ENCODE results near the gene ALG12.
"Not testable (repeated sequence)": the region's sequence is repeated elsewhere in the genome, so short reads cannot be mapped to it uniquely, and the experiment has no call there.

ALG12 gene

DNA sequence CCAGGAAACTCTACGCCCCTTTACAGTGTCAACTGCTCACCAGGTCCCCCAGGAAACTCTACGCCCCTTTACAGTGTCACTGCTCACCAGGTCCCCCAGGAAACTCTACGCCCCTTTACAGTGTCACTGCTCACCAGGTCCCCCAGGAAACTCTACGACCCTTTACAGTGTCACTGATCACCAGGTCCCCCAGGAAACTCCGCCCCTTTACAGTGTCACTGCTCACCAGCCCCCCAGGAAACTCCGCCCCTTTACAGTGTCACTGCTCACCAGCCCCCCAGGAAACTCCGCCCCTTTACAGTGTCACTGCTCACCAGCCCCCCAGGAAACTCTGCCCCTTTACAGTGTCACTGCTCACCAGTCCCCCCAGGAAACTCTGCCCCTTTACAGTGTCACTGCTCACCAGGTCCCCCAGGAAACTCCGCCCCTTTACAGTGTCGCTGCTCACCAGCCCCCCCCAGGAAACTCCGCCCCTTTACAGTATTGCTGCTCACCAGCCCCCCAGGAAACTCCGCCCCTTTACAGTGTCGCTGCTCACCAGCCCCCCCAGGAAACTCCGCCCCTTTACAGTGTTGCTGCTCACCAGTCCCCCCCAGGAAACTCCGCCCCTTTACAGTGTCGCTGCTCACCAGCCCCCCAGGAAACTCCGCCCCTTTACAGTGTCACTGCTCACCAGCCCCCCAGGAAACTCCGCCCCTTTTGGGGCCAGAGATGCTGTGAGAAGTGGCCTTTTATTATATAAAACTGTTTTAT lies 27.0 kb upstream of the ALG12 start:
- not testable (repeated sequence) for DNase-seq

DNA sequence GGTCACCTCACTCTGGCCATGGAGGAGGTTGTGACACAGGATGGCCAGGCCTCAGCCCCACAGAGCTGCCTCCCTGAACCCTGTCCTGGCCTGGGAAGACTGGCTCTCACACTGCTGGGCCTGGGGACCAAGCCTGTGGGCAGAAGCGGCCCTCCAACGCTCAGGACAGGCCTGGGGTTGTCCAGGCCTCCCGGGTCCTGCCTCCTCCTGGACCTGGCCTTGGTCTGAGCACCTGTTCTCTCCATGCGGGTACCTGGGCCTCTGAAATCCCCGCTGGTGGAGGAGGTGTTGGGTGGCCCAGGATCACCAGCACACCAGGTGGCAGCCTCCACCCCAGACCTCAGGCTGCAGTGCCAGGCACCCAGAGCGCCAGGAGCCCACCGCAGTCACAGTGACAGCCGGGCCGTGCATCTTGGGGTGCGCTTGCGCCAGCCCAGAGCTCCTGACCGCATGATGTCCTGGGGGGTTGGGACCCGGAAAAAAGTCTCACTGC lies 26.2 kb upstream of the ALG12 start:
- no peak for DNase-seq

DNA sequence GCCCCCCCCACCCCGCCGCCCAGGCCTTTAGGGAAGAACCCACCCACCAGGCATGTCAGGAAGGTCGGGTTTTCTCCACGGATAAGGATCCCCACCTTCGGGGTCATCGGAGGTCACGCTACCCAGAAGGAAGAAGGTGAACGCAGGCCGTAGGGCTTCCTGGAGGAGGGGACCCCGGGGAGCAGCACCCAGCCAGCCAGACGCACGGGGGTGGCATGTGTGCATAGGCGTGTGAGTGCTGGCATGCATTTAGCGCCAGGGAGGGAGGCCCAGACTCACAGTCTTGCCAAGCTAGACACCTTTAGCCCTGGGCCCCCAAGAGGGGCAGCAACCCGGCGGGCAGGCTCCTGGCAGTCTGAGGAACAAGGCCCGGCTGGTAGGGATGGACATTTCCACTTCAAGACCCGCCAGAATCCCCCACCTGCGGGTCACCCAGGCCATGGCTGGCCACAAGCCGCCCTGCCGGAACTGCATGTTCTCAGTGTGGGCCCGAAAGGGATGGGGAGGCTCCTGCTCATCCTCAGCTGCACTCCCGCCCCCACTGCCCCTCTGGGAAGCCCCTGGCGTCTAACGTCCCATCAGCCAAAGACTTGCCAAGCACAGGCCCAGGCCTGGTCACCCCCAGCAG lies 25.6 kb upstream of the ALG12 start:
- no peak for DNase-seq

DNA sequence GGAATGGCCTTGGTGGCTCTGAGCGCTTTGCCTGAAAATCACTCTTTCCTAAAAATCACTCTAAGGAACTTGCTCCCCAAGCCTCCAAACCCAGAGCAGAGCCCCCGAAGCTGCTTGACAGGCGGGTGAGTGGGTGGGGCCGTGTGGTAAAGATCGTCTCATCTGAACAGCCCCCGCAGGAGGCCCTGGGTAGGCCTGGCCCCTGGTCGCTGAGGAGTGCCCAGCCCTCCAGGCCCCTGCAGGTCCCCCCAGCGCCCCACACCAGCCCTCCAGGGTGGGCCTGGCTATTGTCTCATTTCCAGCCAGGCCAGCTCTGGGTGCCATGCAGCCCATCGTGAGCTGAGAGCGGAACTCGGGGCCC lies 25.1 kb upstream of the ALG12 start:
- no peak for DNase-seq

DNA sequence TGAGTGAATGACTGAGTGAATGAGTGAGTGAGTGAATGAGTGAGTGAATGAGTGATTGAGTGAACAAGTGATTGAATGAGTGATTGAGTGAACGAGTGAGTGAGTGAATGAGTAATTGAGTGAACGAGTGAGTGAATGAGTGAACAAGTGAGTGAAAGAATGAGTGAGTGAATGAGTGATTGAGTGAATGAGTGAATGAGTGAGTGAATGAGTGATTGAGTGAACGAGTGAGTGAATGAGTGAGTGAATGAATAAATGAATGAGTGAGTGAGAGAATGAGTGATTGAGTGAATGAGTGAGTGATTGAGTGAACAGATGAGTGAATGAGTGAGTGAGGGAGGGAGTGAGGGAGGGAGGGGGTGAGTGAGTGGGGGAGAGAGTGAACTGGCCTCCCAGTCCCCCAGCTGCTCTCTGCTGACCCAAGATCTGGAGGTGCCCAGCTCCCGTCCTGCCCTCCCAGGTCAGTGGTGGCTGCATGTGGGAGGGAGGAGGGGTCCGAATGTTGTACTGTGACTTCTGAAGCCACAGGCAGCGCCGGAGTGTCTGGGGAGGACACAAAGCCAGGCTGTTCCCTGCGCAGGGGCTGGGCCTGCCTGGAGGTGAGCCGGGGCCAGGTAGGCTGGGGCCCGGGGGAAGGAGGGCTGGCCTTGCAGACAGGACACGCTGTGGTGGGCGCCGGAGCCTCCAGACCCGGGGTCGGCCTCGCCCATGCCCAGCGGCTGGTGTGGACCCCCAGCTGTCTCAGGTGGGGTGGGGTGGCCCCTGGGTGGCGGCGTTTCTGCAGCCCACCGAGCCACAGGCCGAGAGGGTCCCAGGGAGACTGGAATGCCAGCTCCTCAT lies 24.5 kb upstream of the ALG12 start:
- no peak for DNase-seq

DNA sequence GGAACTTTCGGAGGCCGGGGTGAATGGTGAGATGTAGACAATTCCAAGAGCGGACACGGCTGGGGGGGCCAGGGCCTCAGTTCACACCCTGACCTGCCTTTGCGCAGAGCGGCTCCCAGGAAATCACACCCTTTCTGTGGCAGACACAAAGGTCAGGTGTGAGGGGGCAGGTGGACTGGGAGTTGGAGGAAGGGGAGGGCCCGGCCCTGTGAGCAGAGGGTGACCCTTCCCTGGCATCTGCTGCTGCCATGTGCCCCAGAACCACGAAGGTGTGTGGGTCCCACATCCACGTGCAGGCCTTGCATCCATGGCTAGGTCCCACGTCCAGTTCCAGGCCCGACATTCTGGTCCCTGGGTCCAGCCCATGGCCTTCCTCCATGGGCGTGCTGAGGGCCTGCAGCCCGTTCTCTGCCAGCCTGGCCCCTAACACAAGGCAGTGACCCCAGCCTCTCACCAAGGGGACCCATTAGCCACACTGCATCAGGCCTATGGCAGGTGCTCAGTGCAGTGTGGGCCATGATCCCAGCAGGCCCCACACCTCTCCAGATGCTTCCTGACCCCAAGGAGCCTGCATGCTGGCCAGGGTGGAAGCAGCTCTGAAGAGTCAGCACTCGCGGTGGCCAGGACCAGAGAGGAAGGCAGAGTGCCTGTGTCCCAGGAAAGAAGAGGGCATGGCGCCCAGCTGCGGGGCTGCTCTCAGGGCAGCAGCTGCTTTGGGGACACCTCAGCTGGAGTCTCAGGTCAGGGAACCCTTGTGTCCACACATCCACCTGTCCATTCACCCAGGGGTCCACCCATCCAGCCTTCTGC lies 23.5 kb upstream of the ALG12 start:
- no peak for DNase-seq

DNA sequence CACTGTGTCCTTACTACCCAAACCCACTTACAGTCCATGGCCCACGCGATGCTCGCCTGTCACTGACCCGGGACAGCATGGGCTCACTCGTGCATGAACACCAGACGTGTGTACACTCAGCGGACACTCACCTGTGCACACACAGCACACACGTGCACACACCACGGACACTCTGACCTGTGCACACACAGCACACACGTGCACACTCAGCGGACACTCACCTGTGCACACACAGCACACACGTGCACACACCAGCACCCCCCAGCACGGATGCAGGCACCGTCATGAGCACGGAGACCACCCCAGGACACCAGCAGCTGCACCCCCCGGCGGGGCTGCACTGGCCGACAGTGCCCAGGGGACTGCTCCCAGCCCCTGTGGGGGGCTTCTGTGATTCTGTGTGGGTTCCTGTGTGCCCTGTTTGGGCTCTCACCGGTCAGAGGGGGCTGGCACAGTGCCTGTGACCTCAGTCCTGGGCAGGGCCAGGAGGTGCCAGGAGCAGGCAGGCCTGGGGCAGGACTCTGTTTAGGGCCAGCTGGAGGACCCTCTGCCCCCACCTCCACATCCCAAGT lies 20.4 kb upstream of the ALG12 start:
- DNase-seq, result no peak

DNA sequence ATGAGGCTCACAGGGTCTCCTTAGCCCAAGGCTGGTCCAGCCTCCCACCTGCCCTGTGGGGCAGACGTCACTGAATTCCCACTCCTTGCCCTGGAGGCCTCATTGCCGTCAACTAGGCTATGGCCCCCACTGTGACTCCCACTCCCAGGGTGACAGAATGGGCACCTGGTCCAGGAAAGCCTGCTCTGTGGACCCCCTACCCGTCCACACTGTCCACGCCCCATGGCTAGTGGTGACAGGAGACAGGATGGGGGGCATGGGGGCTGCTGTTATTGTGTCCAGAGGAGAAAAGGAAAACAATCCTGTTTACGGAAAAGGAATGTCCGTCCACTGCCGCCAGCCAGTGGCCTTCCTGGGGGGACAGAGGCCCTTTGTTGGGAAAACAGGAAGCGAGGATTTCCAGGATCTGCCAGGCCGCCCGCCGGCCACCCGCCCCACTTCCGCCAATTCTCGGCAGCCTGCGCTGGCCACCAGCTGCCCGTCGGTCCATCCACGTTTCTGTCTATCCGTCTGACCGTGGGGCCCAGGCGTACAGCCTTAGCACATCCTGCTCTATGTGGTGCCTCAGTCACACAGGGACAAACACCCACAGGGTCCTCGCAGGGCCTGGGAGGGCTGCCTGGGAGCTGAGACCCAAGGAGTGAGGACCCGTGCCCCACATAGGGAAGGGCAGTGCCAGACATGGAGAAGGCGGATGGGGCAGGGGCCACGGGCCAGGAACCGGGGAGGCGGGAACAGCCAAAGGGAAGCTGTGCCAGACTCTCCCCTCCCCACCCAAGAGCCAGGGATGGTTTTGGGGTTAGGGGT lies 19.7 kb upstream of the ALG12 start:
- DNase-seq, result no peak

DNA sequence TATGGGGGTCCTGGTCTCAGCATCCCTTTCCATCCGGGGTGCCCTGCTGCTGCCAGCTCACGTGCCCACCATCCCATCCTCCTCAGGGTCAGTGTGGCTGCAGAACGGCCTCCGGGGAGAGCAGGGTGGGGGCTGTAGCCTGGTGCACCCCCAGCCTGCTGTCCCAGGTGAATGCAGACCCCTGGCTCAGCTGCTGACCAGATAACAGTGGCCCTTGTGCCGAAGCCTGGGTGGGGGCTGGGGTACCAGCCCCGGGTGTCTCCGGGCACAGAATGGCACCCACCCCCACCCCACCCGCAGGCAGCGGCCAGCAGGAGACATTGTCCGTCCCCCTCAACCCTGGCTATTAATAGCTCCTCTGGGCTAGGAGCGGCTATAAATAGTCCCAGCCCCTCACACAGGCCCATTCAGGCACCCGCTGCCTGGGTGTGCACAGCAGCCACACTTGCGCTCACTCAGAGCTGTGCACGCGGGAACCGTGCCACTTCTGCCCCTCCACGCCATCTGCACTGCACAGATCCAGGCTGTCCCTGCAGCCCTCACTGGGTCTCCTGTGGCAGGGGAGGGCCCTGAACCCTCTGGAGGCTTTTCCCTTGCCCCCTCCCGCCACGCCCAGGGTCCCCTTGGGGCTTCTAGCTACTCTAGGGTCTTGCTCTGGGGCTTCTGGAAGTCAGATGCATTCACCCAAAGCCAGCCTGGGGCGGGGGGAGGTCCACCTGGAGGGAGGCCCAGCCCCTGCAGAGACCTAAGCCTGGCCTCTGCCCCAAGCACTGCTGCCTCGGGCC lies 18.9 kb upstream of the ALG12 start:
- DNase-seq, result no peak

DNA sequence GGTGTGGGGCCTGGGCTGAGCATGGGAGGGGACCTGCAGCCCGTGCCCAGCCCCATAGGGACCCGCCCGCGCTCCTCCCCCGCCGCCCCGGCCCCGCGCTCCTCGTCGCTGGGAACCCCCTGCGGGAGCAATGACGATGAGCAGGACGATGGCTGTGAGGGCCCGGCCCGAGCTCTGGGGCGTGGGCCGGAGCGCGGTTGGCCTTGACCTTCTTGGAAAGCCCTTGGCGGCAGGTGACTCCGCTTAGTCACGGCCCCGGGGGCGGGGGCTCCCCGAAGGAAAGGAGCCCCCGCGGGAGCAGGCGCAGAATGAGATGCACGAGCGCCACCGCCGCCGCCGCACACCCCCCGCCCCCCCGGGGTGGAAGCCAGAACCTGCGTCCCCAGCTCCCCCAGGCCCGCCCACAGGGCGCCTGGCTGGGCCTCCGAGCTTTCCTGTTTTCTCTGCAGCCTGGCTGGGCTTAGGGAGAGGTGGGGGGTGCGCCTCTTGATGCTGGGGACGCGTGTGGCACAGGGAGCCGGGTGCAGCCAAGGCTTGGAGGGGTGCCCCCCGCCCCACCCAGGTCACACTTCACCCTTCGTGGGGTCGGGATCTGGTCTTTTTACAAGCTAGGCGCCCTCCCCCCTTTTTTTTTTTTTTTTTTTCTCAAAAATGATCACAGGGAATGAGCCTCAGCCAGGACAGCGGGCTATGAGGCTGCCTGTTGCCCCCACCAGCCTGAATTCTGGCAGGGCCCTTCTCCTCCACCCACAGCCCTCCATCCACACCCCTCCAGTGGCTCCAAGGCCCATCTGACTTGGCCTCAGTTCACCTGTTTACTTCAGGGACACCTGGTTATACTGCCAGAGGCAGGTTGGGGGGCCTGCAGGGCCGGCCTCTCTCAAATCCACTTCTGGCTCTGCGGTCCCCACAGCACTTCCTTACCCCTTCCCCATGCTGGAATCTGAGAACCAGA lies 18.1 kb upstream of the ALG12 start:
- DNase-seq, result peak; percentile 88

DNA sequence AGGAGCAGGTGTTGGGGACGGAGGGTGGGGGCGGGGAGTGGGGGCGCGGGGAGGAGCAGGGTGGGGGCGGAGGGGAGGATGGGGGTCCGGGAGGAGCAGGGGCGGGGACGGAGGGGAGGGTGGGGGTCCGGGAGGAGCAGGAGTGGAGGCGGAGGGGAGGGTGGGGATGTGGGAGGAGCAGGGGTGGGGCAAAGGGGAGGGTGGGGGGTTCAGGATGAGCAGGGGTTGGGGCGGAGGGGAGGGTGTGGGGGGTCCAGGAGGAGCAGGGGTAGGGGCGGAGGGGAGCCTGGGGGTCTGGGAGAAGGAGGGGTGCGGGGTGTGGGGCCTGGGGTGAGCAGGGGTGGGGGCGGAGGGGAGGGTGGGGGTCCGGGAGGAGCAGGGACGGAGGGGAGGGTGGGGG lies 17.3 kb upstream of the ALG12 start:
- no peak for DNase-seq

DNA sequence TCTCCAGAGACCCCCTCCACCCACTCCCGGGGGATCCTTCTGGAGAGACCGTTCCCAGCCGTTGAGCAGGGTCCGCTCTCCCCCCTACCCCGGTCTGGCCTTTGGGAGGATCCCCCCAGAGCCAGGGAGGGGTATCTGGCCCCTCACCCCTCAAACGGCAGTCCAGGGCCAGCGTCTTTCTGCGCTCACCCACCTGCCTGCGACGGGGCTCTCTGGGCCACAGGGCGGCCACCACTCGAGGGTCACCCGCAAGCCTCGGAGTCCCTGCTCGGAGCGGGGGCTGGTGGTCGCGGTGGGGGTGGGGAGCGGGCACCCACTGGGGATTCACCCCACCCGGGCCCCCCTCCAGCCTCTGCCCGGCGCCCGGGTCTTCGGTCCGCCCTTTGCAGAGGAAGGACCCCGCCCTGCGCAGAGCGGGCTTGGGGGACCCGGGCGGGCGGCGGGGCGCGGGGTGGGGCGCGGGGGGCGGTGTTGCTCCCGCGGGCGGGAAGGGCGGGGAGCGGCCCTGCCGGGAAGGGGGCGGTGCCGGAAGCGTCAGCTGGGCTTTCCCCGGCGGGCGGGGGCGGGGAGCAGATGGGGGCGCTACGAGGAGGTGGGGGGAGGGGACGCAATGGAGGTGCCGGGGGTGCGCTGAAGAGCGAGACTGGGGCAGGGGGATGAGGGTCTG lies 16.8 kb upstream of the ALG12 start:
- DNase-seq, result no peak

DNA sequence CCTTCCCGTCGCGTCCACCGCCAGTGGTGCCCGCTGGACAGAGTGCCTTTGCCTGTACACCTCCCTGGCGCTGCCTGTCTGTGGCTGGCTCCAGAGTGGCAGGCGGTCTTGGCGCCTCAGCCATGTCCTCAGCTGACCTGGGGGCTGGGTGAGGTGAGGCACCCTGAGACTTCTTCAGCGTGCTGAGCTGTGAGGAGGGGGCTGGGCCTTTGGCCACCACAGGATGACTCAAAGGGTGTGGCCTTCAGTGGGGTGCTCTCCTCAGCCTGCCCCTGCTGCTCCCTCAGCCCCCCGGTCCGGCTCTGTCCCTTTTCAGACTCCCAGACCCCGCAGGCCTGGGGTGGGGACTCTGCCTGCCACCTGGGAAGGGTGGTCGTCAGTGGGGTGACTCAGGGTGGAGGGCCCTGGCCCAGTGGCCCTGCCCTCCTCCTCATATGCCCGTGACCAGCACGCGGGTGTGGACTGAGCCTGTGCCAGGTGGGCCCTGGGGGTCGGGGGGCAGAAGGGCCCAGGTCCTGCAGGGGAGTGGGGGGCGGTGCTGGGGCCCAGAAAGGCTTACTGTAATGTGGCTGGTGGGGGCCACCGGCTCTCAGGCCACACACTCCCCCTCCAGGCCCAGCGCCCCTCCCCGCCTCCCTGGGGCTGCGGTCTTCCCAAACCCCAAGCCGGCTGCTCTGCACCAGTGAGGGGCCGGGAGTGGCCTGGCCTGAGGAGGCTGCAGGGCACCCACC lies 16.1 kb upstream of the ALG12 start:
- DNase-seq, result no peak

DNA sequence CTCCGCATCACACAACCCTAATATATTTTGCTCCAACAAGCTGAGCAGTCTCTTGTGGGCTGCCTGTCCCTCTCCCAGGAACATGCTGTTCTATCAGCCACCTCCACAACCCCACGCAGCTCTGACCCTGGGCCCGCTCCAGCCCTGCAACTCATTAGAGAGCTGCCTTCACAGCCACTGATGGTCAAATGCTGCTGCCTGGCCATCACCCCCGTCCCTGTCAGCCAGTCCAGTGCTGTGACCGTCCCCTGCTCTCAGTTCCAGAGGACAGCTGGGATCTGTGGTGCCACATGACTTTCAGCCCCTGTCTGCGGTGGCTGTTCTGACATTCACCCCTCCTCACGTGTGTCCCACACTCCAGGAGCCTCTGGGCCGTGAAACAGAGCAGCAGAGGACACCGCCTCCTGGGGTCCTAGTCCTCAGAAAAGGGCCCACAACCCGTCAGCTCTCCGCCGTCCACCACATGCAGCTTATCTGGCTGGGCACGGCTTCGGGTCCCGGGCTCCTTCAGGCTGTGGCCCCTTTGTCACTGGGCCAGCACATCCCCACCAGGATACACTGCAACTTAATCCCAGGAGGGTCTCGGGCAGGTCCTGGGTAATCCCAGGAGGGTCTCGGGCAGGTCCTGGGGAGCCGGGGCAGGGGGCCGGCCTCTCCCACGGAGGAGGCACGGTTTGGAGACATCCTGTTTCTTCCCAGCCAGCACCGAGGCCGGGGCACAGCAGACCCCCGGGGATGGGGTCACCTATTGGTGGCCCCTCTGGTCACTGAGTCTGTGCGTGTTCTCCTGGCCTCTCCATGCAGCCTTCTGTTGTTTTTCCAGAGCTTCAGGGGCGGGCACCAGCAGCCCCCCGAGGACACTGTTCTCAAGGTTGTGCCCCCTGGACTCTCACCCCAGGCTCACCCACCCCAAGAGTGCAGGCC lies 15.3 kb upstream of the ALG12 start:
- no peak for DNase-seq

DNA sequence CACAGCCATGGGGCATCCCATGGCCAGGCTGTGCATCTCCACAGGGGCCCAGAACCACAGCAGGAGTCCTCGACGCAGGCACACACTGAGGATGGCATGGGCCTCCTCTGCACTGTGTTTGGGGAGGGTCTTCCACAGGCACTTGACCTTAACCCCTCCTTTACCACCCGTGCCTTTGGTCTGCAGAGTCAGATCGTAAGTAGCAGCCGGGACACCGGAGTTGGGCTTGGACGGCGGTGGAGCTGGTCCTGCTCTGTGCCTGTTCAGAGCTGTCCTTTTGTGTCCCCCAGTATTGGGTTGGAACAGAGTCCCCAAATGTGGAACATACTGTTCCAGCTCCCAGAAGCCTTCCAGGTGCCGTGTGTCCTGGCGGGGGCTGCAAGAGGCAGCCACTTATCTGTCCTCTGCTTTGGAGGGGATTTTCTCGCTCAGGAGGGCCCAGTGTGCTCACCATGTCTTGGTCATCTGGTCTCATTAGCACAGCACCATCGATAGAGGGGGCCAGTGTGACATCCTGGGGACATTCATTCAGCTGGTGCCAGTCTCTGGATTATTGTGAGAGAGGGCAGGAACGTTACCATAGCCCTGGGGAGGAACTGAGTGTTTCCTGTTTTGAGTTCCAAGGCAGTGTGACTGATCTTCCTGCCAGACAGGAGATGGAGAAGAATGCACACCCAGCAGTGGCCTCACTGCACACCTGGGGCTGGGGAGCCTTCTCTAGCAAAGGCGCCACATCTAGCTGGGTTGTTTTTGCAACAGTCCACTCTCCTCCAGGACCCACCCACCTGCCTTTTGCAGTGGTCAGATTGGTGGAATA lies 12.6 kb upstream of the ALG12 start:
- peak; percentile 52 for DNase-seq

DNA sequence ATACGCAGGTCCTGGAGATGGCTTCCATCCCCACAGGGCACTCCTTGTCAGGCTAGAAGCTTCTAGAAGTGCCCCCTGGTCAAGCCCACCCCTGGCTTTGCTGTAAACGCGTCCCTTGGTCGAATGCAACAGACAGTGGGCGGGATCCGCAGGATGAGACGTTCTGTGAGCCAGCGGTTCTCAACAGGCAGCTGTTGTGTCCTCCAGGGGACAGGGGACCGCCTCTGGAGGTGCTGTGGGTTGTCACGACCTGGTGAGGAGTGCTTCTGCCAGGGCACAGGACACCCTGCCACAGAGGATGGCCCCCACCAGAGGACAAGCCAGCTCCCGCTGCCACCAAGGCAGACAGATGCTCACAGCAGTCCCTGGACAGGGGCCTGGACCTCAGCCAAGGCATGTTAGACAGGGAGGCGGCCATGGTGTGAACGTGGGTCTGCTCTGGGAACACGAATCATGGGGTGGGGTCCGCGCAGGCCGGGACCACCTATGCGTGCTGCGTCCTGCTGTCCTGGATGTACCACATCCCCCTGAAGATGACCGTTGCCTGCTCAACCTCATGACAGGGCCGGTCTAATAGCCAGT lies 11.8 kb upstream of the ALG12 start:
- DNase-seq, result no peak
